Measurements from ENCODE around the gene RDX.

Gene RDX

DNA sequence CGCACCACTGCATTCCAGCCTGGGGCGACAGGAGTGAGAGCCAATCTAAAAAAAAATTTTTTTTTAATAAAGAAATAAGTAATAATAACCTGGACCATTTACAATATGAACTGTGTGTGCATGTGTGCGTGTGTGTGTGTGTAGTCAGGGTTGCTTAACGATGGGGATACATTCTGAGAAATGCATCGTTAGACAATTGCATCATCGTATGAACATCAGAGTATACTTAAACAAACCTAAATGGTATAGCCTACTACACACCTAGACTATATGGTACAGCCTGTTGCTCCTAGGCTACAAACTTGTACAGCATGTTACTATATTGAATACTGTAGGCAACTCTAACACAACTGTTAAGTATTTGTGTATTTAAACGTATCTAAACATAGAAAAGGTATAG, 26.4 kb downstream of the RDX start:
- POLR2A ChIA-PET, result no interaction called here
- no peak for DNase-seq (ENCODE audit: extremely low spot score)
- TF ChIP-seq CTCF (IDR thresholded peaks at IDR 0.05; ENCODE audit: control extremely low read depth, extremely low read depth, low read depth, missing control alignments), result no peak
- CTCF ChIA-PET, result interaction anchor here (1.4 to 2.0 kb wide), 3 partner anchors 23 to 159 kb away, joined by 3 to 5 read pairs (median 3); no protein-coding TSS in a partner anchor

- CTCF ChIA-PET, result interaction anchor here (0.8 to 2.4 kb wide), 10 partner anchors 10 to 161 kb away, joined by 3 to 5 read pairs (median 4); no protein-coding TSS in a partner anchor
- TF ChIP-seq CTCF (IDR thresholded peaks at IDR 0.05; ENCODE audit: control extremely low read depth, extremely low read depth, low read depth, missing control alignments), result no peak
- POLR2A ChIA-PET, result interaction anchor here (0.7 kb wide), 1 partner anchor 1855 kb away, joined by 4 read pairs; no protein-coding TSS in a partner anchor
- no peak for DNase-seq (ENCODE audit: extremely low spot score)
Measured at GRCh38 chr11:110268441-110268840, 28.0 kb downstream of the RDX start.

DNA sequence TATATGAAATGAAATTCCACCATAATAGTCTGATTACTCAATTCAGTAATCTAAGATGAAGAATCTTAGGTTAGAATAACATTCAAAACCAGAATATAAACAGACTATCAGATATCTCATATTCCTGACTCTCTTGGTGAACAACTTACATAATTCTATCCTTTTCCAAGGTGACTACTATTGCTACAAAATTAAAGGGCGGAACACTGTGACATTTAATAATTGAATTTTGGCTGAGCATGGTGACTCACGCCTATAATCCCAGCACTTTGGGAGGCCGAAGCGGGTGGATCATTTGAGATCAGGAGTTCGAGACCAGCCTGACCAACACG, 34.4 kb downstream of the RDX start:
- TF ChIP-seq CTCF (IDR thresholded peaks at IDR 0.05; ENCODE audit: control extremely low read depth, extremely low read depth, low read depth, missing control alignments), result no peak
- ChIA-PET CTCF (no interaction called here), POLR2A (no interaction called here)
- no peak for DNase-seq (ENCODE audit: extremely low spot score)

DNA sequence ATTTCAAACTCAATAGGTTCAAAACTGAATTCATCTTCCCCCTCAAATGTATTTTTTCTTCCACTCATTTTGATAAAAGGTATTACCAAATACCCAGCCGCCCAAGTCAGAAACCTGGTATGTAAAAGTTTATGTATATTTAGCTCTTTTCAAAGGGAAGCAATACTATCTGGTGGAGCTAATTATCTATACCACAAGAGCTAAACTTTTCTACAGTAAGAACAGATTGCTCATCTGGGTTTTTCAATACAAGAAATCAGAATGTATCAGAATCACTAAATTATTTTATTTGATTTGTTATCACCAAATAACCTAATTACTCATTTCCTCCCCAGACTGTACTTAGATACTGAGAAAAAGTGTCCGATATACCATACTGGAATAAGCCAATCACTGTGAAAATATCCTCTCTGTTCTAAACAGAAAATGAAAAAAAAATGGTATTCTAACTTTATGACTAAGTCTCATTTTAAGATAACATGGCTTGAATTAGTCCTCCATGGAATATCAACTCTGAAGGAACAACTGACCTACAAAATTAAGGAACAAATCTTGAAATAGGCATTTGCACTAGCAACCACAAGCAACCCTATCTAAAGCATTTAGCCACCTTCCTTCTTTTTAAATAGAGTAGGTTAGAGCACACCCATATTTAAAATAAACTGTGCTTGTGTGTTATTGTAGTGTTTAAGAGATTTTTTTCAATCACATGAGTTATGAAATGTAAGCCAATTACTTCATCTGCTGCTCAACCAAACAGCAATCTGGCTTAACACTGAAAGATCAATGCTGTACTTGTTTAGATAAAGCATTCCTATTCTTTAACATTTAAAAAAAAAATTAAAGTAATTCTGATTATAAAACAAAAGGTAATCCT, 35.0 kb downstream of the RDX start:
- TF ChIP-seq CTCF (IDR thresholded peaks at IDR 0.05; ENCODE audit: control extremely low read depth, extremely low read depth, low read depth, missing control alignments), result no peak
- ChIA-PET POLR2A (no interaction called here), CTCF (interaction anchor here (1.4 kb wide), 1 partner anchor 12 kb away, joined by 3 read pairs; no protein-coding TSS in a partner anchor)
- DNase-seq (ENCODE audit: extremely low spot score), result no peak

DNA sequence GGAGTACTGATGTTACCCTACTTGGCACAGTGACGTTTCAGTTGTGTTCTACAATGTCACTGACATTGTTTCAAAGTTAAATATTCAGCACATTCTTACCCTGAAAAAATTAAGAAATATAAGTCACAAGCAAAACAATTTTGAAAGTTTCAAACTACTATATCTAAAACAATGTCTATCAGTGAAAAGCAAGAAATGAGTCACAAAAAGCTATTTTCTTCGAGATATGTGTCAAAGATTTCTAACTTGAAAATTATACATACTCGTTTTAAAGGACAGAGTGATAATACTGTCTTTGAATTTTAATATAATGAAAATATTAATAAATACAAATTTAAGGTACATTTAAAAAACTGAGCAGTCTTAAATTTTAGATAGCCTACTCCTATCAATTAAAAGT, 42.9 kb downstream of the RDX start:
- TF ChIP-seq CTCF (IDR thresholded peaks at IDR 0.05; ENCODE audit: control extremely low read depth, extremely low read depth, low read depth, missing control alignments), result no peak
- ChIA-PET CTCF (no interaction called here), POLR2A (no interaction called here)
- DNase-seq (ENCODE audit: extremely low spot score), result no peak

DNA sequence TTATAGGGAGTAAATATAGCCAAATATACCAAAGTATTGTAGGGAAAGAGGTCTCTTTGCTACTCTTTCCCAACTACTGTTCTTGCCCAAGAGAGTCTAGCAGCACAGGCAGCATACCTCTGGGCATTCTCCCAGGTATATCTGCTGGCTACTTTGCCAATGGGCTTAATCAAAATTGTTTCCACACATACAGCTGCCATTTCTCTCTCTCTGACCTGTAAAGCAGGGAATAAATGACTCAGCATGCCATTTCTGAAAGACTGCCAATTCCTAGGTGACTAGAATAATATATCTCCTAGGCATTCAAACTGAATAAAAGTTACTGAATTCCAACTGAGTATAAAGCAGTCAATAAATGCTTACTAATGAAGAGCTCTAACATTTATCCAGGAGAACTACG, 44.6 kb downstream of the RDX start:
- ChIA-PET POLR2A (no interaction called here), CTCF (interaction anchor here (1.1 to 1.2 kb wide), 2 partner anchors 14 to 20 kb away, joined by 3 read pairs; no protein-coding TSS in a partner anchor)
- no peak for TF ChIP-seq CTCF (IDR thresholded peaks at IDR 0.05; ENCODE audit: control extremely low read depth, extremely low read depth, low read depth, missing control alignments)
- DNase-seq (ENCODE audit: extremely low spot score), result no peak
